HepG2 (cell line): ENCODE measurements around the gene HELT. TPM values are rescaled to one million over a fixed set of nuclear protein-coding genes. Genes with fewer than 3 reads are reported as not detected.

Experiments used
- ATAC-seq: fragments of 200-7000 bp; cut with Tn5 transposase; 3 replicates; pipeline ENCODE4 v1.9.1; 2020; ENCODE audit warnings: mild to moderate bottlenecking, moderate library complexity
- BruUV-seq: library from RNA; stranded (reverse); fragments of 400-500 nt; replicated peaks from 2 replicates; lab custom pipeline; 2021; lab: Mats Ljungman, UMichigan
- CTCF ChIA-PET: fragments of 300-600 bp; formaldehyde crosslinking; extraction: SDS; loops from one replicate; lab custom pipeline; 2021; ENCODE audit warnings: low total read pairs, inconsistent platforms, low intra/inter-chr PET ratio; lab: Yijun Ruan, JAX
- POLR2A ChIA-PET: fragments of 350-600 bp; sonication (Branson Sonifier 250); formaldehyde crosslinking; loops from one replicate; lab custom pipeline; 2020; ENCODE audit warnings: antibody characterized with exemption, inconsistent platforms; lab: Yijun Ruan, JAX
- DNase-seq: peaks from one replicate; pipeline ENCODE4 v3.0.0-alpha.2; 2015; ENCODE audit warnings: low spot score
- FAIRE-seq: peaks from 3 replicates; lab custom pipeline; 2011; peaks lifted over from hg19 to GRCh38; lab: Jason Lieb, UNC
- H2AFZ ChIP-seq: one replicate; pipeline ENCODE4 v1.6.1; 2011; ENCODE audit warnings: low read length, inconsistent platforms
- H3K27ac ChIP-seq: fragments of 300-600 bp; 3 replicates; pipeline ENCODE4 v1.8.0; 2011; ENCODE audit warnings: mixed run types, mild to moderate bottlenecking, mixed read lengths, low read length, inconsistent platforms; ENCODE audit not compliant: insufficient read depth; ENCODE audit errors: extremely low read length
- H3K27me3 ChIP-seq, 2 experiments: fragments of 200-600 bp in 1 of 2; 2 replicates in 1 of 2; 3 replicates in 1 of 2; pipeline versions ENCODE4 v1.6.0 to v1.8.0; 2011; ENCODE audit warnings: low read length in 2 of 2, mild to moderate bottlenecking in 2 of 2, moderate library complexity in 2 of 2, inconsistent platforms in 1 of 2; ENCODE audit not compliant: insufficient read depth in 2 of 2, control insufficient read depth in 1 of 2
- H3K36me3 ChIP-seq, 2 experiments: fragments of 200-600 bp in 1 of 2; replicated peaks in 1 of 2; 2 replicates in 1 of 2; 3 replicates in 1 of 2; pipeline versions ENCODE4 v1.5.1 to v1.8.0; 2011; ENCODE audit warnings: low read length in 2 of 2, inconsistent platforms in 1 of 2; ENCODE audit not compliant: insufficient read depth in 2 of 2, control insufficient read depth in 1 of 2
- H3K4me1 ChIP-seq: 2 replicates; pipeline ENCODE4 v1.5.1; 2012; ENCODE audit warnings: low read length, inconsistent platforms; ENCODE audit not compliant: insufficient read depth
- H3K4me2 ChIP-seq: 2 replicates; pipeline ENCODE4 v1.6.0; 2011; ENCODE audit warnings: low read depth, low read length, inconsistent platforms
- H3K4me3 ChIP-seq, 3 experiments: fragments of 200-600 bp in 1 of 3; sonication (generic), shearing (Covaris generic) in 1 of 3; replicated peaks in 1 of 3; 2 replicates each; pipeline ENCODE4 v1.5.1; 2011 to 2016; ENCODE audit warnings: low read length in 3 of 3, inconsistent platforms in 2 of 3, low read depth in 2 of 3, mild to moderate bottlenecking in 2 of 3, control low read depth in 1 of 3, mixed read lengths in 1 of 3; ENCODE audit not compliant: insufficient read depth in 1 of 3
- H3K79me2 ChIP-seq: one replicate; pipeline ENCODE4 v1.6.1; 2011; ENCODE audit warnings: low read length, inconsistent platforms; ENCODE audit not compliant: insufficient read depth
- H3K9ac ChIP-seq: 2 replicates; pipeline ENCODE4 v1.6.0; 2011; ENCODE audit warnings: mild to moderate bottlenecking, low read depth, low read length, inconsistent platforms; ENCODE audit not compliant: insufficient read depth
- H3K9me3 ChIP-seq: 2 replicates; pipeline ENCODE4 v1.5.1; 2012; ENCODE audit warnings: mild to moderate bottlenecking, low read length
- H4K20me1 ChIP-seq: 2 replicates; pipeline ENCODE4 v1.6.0; 2011; ENCODE audit warnings: inconsistent platforms, mild to moderate bottlenecking, low read length, moderate library complexity; ENCODE audit not compliant: insufficient read depth
- ARNT ChIP-seq: fragments of 450-650 bp; IDR thresholded peaks from 2 replicates; pipeline ENCODE4 v1.6.1; 2017
- NFE2 ChIP-seq: sonication (generic); formaldehyde crosslinking; IDR thresholded peaks from 2 replicates; pipeline ENCODE4 v1.4.0; 2020; ENCODE audit warnings: missing genetic modification reagents
- ZNF670 ChIP-seq: sonication (generic); formaldehyde crosslinking; IDR thresholded peaks from 2 replicates; pipeline ENCODE4 v1.8.0; 2022; ENCODE audit warnings: mild to moderate bottlenecking, missing genetic modification reagents, borderline replicate concordance
- ZZZ3 ChIP-seq: sonication (generic); formaldehyde crosslinking; IDR thresholded peaks from 2 replicates; pipeline ENCODE4 v1.4.0; 2020; ENCODE audit warnings: missing genetic modification reagents, mild to moderate bottlenecking, borderline replicate concordance
- WGBS: methylation state at CpG from one replicate; pipeline ENCODE4 v1.1.6; 2017; ENCODE audit warnings: low lambda C conversion rate; 5-methylcytosine and 5-hydroxymethylcytosine counted together
- in situ Hi-C: cut with HindIII; loops from 2 replicates; pipeline ENCODE4 v1.10.0; 2017; ENCODE audit warnings: low pct_unique_long_range_greater_than_20kb; ENCODE audit not compliant: extremely low pct_ligation_motif_present
- intact Hi-C: fragments of 100-400 bp; cut with micrococcal nuclease; formaldehyde crosslinking; loops from one replicate; pipeline ENCODE4 v1.10.0; 2022; ENCODE audit not compliant: unreplicated experiment
- polyA plus RNA-seq, 8 experiments: library from polyadenylated mRNA; depleted of rRNA in 3 of 8; stranded (reverse) in 7 of 8; unstranded in 1 of 8; fragments of >200 nt; fragmentation: Illumina TruSeq in 4 of 8; extraction: Trizol in 4 of 8; gene quantifications; 2 replicates each; pipeline versions ENCODE4 v1.2.1 to v1.2.3, GENCODE V29; 2011 to 2016; ENCODE audit warnings: low read depth in 4 of 8, missing spikeins in 1 of 8, mixed read lengths in 1 of 8; ENCODE audit not compliant: insufficient read depth in 1 of 8
- total RNA-seq, 5 experiments: library from RNA; depleted of rRNA; stranded (reverse); fragments of >200 nt; fragmentation: Illumina TruSeq; extraction: Trizol; gene quantifications; 2 replicates each; pipeline ENCODE4 v1.2.3, GENCODE V29; 2016; ENCODE audit warnings: low read depth in 1 of 5
- TF ChIP-seq, protein P1 (sequence below): sonication (generic); formaldehyde crosslinking; IDR thresholded peaks from 2 replicates; pipeline ENCODE4 v1.5.0; 2020; ENCODE audit warnings: mild to moderate bottlenecking, missing genetic modification reagents, borderline replicate concordance
- TF ChIP-seq, protein P2 (sequence below): sonication (generic); formaldehyde crosslinking; IDR thresholded peaks from 2 replicates; pipeline ENCODE4 v1.8.1; 2022; ENCODE audit warnings: mild to moderate bottlenecking, missing genetic modification reagents
- TF ChIP-seq, protein P3 (sequence below): sonication (generic); formaldehyde crosslinking; IDR thresholded peaks from 2 replicates; pipeline ENCODE4 v1.4.0; 2020; ENCODE audit warnings: missing genetic modification reagents
- TF ChIP-seq, protein P4 (sequence below): sonication (generic); formaldehyde crosslinking; IDR thresholded peaks from 2 replicates; pipeline ENCODE4 v1.4.0; 2020; ENCODE audit warnings: missing genetic modification reagents

HELT gene
- total and polyA plus RNA-seq, 2 of the 13 experiments (the other 11 are each of a cell fraction or from before 2014, with no cell fraction given): not detected

DNA sequence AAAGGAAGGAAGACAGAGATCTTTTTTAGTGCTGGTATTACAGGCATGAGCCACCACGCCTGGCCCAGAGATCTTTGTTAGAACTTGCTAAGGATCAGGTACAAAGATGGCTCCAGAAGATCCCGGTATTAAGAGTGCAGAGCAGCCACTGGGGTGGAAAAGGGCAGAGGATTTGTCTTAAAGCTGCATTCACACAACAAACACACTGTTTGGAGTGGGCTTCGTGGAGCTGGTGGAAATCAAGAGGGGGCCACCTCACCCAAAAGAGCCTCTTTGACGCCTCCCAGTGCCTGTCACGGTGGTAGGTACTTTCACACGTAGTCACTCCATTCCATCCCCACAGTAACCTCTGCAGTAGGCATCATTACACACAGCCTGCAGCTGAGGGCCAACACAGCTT lies 13.3 kb downstream of the HELT start (continued):
- TF ChIP-seq, protein P1, sequence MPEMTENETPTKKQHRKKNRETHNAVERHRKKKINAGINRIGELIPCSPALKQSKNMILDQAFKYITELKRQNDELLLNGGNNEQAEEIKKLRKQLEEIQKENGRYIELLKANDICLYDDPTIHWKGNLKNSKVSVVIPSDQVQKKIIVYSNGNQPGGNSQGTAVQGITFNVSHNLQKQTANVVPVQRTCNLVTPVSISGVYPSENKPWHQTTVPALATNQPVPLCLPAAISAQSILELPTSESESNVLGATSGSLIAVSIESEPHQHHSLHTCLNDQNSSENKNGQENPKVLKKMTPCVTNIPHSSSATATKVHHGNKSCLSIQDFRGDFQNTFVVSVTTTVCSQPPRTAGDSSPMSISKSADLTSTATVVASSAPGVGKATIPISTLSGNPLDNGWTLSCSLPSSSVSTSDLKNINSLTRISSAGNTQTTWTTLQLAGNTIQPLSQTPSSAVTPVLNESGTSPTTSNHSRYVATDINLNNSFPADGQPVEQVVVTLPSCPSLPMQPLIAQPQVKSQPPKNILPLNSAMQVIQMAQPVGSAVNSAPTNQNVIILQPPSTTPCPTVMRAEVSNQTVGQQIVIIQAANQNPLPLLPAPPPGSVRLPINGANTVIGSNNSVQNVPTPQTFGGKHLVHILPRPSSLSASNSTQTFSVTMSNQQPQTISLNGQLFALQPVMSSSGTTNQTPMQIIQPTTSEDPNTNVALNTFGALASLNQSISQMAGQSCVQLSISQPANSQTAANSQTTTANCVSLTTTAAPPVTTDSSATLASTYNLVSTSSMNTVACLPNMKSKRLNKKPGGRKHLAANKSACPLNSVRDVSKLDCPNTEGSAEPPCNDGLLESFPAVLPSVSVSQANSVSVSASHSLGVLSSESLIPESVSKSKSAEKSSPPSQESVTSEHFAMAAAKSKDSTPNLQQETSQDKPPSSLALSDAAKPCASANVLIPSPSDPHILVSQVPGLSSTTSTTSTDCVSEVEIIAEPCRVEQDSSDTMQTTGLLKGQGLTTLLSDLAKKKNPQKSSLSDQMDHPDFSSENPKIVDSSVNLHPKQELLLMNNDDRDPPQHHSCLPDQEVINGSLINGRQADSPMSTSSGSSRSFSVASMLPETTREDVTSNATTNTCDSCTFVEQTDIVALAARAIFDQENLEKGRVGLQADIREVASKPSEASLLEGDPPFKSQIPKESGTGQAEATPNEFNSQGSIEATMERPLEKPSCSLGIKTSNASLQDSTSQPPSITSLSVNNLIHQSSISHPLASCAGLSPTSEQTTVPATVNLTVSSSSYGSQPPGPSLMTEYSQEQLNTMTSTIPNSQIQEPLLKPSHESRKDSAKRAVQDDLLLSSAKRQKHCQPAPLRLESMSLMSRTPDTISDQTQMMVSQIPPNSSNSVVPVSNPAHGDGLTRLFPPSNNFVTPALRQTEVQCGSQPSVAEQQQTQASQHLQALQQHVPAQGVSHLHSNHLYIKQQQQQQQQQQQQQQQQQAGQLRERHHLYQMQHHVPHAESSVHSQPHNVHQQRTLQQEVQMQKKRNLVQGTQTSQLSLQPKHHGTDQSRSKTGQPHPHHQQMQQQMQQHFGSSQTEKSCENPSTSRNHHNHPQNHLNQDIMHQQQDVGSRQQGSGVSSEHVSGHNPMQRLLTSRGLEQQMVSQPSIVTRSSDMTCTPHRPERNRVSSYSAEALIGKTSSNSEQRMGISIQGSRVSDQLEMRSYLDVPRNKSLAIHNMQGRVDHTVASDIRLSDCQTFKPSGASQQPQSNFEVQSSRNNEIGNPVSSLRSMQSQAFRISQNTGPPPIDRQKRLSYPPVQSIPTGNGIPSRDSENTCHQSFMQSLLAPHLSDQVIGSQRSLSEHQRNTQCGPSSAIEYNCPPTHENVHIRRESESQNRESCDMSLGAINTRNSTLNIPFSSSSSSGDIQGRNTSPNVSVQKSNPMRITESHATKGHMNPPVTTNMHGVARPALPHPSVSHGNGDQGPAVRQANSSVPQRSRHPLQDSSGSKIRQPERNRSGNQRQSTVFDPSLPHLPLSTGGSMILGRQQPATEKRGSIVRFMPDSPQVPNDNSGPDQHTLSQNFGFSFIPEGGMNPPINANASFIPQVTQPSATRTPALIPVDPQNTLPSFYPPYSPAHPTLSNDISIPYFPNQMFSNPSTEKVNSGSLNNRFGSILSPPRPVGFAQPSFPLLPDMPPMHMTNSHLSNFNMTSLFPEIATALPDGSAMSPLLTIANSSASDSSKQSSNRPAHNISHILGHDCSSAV: no peak
- TF ChIP-seq ARNT: no peak
- TF ChIP-seq NFE2 (CRISPR knock-in tag): no peak

DNA sequence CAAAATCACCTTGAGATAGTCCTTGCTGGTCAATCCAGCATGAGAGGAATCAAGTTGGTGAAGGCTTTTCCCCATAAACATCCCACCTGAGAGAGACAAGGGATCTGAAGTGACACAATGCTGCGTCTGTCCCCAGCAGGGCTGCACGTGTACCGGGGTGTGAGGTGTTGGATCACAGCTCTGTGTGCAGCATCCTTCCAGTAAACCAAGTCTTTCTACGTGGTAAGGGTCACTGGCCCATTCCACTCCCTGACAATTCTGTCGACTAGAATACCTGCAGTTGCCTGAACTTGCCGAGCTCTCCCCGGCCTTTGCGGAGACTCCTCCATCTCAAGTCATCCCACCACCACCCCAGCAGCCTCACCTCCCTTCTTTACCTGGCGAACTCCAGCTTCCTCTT lies 14.8 kb downstream of the HELT start:
- FAIRE-seq (no peak), ATAC-seq (no peak)
- H4K20me1 ChIP-seq: no peaks in the 10 kb centered on the region
- in situ Hi-C loops: loop anchor here (25.0 kb wide), 1 partner anchor 1004 kb away; no protein-coding TSS in a partner anchor
- intact Hi-C loops: no loop called here
- H3K4me3 ChIP-seq: no peak overlapping the region
- 58% methylated on average over 7 of the region's 9 CpGs for WGBS
- no peak for TF ChIP-seq ZZZ3 (CRISPR knock-in tag)
- TF ChIP-seq, protein P2, sequence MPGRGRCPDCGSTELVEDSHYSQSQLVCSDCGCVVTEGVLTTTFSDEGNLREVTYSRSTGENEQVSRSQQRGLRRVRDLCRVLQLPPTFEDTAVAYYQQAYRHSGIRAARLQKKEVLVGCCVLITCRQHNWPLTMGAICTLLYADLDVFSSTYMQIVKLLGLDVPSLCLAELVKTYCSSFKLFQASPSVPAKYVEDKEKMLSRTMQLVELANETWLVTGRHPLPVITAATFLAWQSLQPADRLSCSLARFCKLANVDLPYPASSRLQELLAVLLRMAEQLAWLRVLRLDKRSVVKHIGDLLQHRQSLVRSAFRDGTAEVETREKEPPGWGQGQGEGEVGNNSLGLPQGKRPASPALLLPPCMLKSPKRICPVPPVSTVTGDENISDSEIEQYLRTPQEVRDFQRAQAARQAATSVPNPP: no peak
- no peak for TF ChIP-seq ZNF670 (CRISPR knock-in tag)
- TF ChIP-seq, protein P3, sequence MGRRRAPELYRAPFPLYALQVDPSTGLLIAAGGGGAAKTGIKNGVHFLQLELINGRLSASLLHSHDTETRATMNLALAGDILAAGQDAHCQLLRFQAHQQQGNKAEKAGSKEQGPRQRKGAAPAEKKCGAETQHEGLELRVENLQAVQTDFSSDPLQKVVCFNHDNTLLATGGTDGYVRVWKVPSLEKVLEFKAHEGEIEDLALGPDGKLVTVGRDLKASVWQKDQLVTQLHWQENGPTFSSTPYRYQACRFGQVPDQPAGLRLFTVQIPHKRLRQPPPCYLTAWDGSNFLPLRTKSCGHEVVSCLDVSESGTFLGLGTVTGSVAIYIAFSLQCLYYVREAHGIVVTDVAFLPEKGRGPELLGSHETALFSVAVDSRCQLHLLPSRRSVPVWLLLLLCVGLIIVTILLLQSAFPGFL (CRISPR knock-in tag): no peak
- TF ChIP-seq, protein P4, sequence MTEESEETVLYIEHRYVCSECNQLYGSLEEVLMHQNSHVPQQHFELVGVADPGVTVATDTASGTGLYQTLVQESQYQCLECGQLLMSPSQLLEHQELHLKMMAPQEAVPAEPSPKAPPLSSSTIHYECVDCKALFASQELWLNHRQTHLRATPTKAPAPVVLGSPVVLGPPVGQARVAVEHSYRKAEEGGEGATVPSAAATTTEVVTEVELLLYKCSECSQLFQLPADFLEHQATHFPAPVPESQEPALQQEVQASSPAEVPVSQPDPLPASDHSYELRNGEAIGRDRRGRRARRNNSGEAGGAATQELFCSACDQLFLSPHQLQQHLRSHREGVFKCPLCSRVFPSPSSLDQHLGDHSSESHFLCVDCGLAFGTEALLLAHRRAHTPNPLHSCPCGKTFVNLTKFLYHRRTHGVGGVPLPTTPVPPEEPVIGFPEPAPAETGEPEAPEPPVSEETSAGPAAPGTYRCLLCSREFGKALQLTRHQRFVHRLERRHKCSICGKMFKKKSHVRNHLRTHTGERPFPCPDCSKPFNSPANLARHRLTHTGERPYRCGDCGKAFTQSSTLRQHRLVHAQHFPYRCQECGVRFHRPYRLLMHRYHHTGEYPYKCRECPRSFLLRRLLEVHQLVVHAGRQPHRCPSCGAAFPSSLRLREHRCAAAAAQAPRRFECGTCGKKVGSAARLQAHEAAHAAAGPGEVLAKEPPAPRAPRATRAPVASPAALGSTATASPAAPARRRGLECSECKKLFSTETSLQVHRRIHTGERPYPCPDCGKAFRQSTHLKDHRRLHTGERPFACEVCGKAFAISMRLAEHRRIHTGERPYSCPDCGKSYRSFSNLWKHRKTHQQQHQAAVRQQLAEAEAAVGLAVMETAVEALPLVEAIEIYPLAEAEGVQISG (CRISPR knock-in tag): no peak
- TF ChIP-seq, all 625 proteins: peak for 0
- ChIA-PET CTCF (no interaction called here), POLR2A (no interaction called here)
- peaks cover 8% of the 10 kb centered on the region; the same call in 1 of the 2 replicates for H3K9me3 ChIP-seq
- H3K36me3 ChIP-seq: no peaks in the 10 kb centered on the region
- no TSS peak for BruUV-seq
- no peaks in the 10 kb centered on the region for H3K4me1 ChIP-seq
- no peak for DNase-seq
- no peak overlapping the region for H3K27ac ChIP-seq
- H3K9ac ChIP-seq: no peak overlapping the region
- no peak overlapping the region for H3K4me2 ChIP-seq
- no peaks in the 10 kb centered on the region for H3K79me2 ChIP-seq
- H2AFZ ChIP-seq: no peak overlapping the region
- H3K27me3 ChIP-seq: peaks cover 1 to 25% of the 10 kb centered on the region in 2 experiments; a peak in 2 of 5 replicates
